ENCODE data around the gene POLR2B. TPM values are rescaled to one million over a fixed set of nuclear protein-coding genes. Genes with fewer than 3 reads are reported as not detected.

The POLR2B gene
- total RNA-seq, 1 donor from 2014 or later: 135 TPM

DNA sequence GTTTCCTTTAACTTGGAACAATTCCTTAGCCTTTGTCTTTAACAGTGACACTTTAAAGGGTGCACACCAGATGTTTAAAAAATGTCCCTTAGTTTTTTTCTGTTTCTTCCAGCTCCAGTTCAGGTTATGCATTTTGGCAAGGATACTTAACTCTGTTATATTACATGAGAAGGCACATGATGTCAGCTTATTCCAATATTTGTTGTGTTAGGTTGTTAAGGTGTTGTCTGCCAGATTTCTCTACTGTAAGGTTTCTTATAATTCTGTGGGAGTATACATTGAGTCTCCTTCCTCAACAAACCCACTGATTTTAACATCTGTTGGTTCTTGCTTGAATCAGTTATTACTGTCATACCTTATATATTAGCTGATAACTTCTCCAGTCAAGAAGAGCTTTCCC is 37.7 kb upstream of the POLR2B start:
- Histone ChIP-seq H4K20me1 (ENCODE audit: insufficient read depth, low read length) (no peaks in the 10 kb centered on the region), H3K4me2 (ENCODE audit: low read length) (no peak overlapping the region), H3K79me2 (ENCODE audit: insufficient read depth, low read length) (no peaks in the 10 kb centered on the region), H3K4me1 (ENCODE audit: insufficient read depth, low read length) (peaks cover 4% of the 10 kb centered on the region), H3K4me3 (ENCODE audit: insufficient read depth, low read depth, low read length) (no peak overlapping the region), H3K27ac (ENCODE audit: low read depth, low read length) (no peak overlapping the region), H3K27me3 (ENCODE audit: insufficient read depth, low read length) (no peaks in the 10 kb centered on the region), H2AFZ (ENCODE audit: low read depth, low read length) (no peak overlapping the region), H3K9me3 (ENCODE audit: insufficient read depth, low read depth, low read length) (no peaks in the 10 kb centered on the region), H3K9ac (ENCODE audit: low read length) (no peak overlapping the region), H3K36me3 (ENCODE audit: insufficient read depth, low read length) (peaks cover 4% of the 10 kb centered on the region)
- H3K36me3 Mint-ChIP-seq (ENCODE audit: low read depth, unreplicated experiment): peaks cover 14% of the 10 kb centered on the region
- peaks cover 2% of the 10 kb centered on the region for H3K9me3 Mint-ChIP-seq (ENCODE audit: unreplicated experiment)
- no peaks in the 10 kb centered on the region for H3K27me3 Mint-ChIP-seq (ENCODE audit: low read depth, unreplicated experiment)
- no peak for FAIRE-seq
- H3K4me3 Mint-ChIP-seq (ENCODE audit: unreplicated experiment): no peak overlapping the region
- peaks cover 8% of the 10 kb centered on the region for H3K4me1 Mint-ChIP-seq (ENCODE audit: low read depth, unreplicated experiment)
- TF ChIP-seq EZH2 (IDR thresholded peaks at IDR 0.05; ENCODE audit: insufficient read depth, low read length): no peak
- no peak for TF ChIP-seq CTCF (IDR thresholded peaks at IDR 0.05; ENCODE audit: insufficient read depth, low read depth, low read length)
- no peak overlapping the region for H3K27ac Mint-ChIP-seq (ENCODE audit: unreplicated experiment)
- no peak for DNase-seq (ENCODE audit: low read depth)

DNA sequence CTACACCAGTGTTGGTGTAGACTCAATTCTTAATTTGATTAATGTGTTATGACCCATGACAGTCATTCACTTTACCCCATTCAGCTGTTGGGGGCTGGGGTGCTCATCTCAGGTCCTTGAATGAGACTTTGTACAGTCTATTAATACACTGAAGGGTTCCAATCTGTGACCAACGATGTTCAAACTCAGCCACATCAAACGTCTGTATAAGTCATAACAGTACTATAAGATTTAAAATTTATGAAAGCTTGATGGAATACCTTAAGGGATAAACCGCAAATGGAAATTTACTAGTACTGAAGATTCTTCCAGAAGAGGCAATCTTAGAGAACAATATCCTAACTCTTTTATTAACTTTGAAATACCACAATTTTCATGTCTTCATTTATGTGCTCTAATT is 37.3 kb upstream of the POLR2B start:
- H4K20me1 ChIP-seq (ENCODE audit: insufficient read depth, low read length): no peaks in the 10 kb centered on the region
- FAIRE-seq: no peak

More for the DNA sequence above, 37.3 kb upstream of the POLR2B start:
- peaks cover 4% of the 10 kb centered on the region for H3K4me1 ChIP-seq (ENCODE audit: insufficient read depth, low read length)
- H3K4me3 Mint-ChIP-seq (ENCODE audit: unreplicated experiment): no peak overlapping the region
- no peak overlapping the region for H3K4me3 ChIP-seq (ENCODE audit: insufficient read depth, low read depth, low read length)
- H3K27me3 ChIP-seq (ENCODE audit: insufficient read depth, low read length): no peaks in the 10 kb centered on the region
- no peak for DNase-seq (ENCODE audit: low read depth)
- no peak overlapping the region for H3K9ac ChIP-seq (ENCODE audit: low read length)
- peaks cover 12% of the 10 kb centered on the region for H3K36me3 Mint-ChIP-seq (ENCODE audit: low read depth, unreplicated experiment)
- H3K36me3 ChIP-seq (ENCODE audit: insufficient read depth, low read length): peaks cover 4% of the 10 kb centered on the region
- no peak overlapping the region for H3K4me2 ChIP-seq (ENCODE audit: low read length)
- H3K9me3 Mint-ChIP-seq (ENCODE audit: unreplicated experiment): peaks cover 2% of the 10 kb centered on the region
- no peaks in the 10 kb centered on the region for H3K79me2 ChIP-seq (ENCODE audit: insufficient read depth, low read length)
- H2AFZ ChIP-seq (ENCODE audit: low read depth, low read length): no peak overlapping the region
- H3K27me3 Mint-ChIP-seq (ENCODE audit: low read depth, unreplicated experiment): no peaks in the 10 kb centered on the region
- peaks cover 8% of the 10 kb centered on the region for H3K4me1 Mint-ChIP-seq (ENCODE audit: low read depth, unreplicated experiment)
- TF ChIP-seq CTCF (IDR thresholded peaks at IDR 0.05; ENCODE audit: insufficient read depth, low read depth, low read length) (no peak), EZH2 (IDR thresholded peaks at IDR 0.05; ENCODE audit: insufficient read depth, low read length) (no peak)
- H3K27ac Mint-ChIP-seq (ENCODE audit: unreplicated experiment): no peak overlapping the region
- H3K27ac ChIP-seq (ENCODE audit: low read depth, low read length): no peak overlapping the region
- H3K9me3 ChIP-seq (ENCODE audit: insufficient read depth, low read depth, low read length): no peaks in the 10 kb centered on the region
